Psoas muscle (tissue), 8 donors: ENCODE results near the gene KANK2. TPM values are rescaled to one million over a fixed set of nuclear protein-coding genes. Genes with fewer than 3 reads are reported as not detected.

Experiments used
- ATAC-seq, 4 donors: fragments of 200-7000 bp; cut with Tn5 transposase; one replicate each; pipeline ENCODE4 v1.9.1; 2020; ENCODE audit warnings: moderate library complexity in 3 of 4, mild to moderate bottlenecking in 2 of 4
- DNase-seq, 2 donors: peaks; one replicate each; pipeline ENCODE4 v3.0.0-alpha.2; 2020
- H3K27ac ChIP-seq: fragments of 200-600 bp; one replicate; pipeline ENCODE4 v1.8.0; 2022
- H3K27me3 ChIP-seq, 3 donors: fragments of 200-600 bp in 1 of 3; one replicate each; pipeline versions ENCODE4 v1.6.1 to v1.8.0; 2013 to 2022; ENCODE audit warnings: low read length in 2 of 3, mild to moderate bottlenecking in 2 of 3, moderate library complexity in 1 of 3; ENCODE audit not compliant: insufficient read depth in 3 of 3
- H3K36me3 ChIP-seq, 2 donors: fragments of 200-600 bp in 1 of 2; one replicate each; pipeline versions ENCODE4 v1.6.1 to v1.8.0; 2013 to 2022; ENCODE audit warnings: low read depth in 1 of 2, mild to moderate bottlenecking in 1 of 2, moderate library complexity in 1 of 2; ENCODE audit not compliant: insufficient read depth in 1 of 2
- H3K4me1 ChIP-seq: fragments of 200-600 bp; one replicate; pipeline ENCODE4 v1.8.0; 2022
- H3K4me3 ChIP-seq: fragments of 200-600 bp; one replicate; pipeline ENCODE4 v1.8.0; 2022; ENCODE audit warnings: mild to moderate bottlenecking
- H3K9me3 ChIP-seq: fragments of 200-600 bp; one replicate; pipeline ENCODE4 v1.8.0; 2022
- WGBS, 3 donors: extraction: QIAGEN DNeasy Blood & Tissue Kit; methylation state at CpG; one replicate each; pipeline versions ENCODE4 v1.1.6 to v1.1.7; 2013; 5-methylcytosine and 5-hydroxymethylcytosine counted together
- intact Hi-C, 2 donors: fragments of 100-400 bp; cut with DNase I; formaldehyde crosslinking; loops; one replicate each; pipeline versions ENCODE4 v1.11.0 to v1.14.2; 2022
- polyA plus RNA-seq, 3 donors: library from polyadenylated mRNA; stranded (reverse); fragments of 200-250 nt; gene quantifications; one replicate each; pipeline ENCODE4 v1.2.3, GENCODE V29; 2013
- total RNA-seq, 4 donors: library from RNA; stranded (reverse); fragmentation: NEBNext Ultra II Directional in 2 of 4; extraction: Animal tissue kit (Norgen Biotek cat#: 25700) in 2 of 4; gene quantifications; one replicate each; pipeline versions ENCODE4 v1.2.1 to v1.2.4, GENCODE V29; 2021 to 2023
- TF ChIP-seq, protein P1 (sequence below): fragments of 200-600 bp; IDR thresholded peaks from one replicate; pipeline ENCODE4 v1.8.0; 2022; ENCODE audit warnings: antibody characterized with exemption
- donor health status: healthy with polysubstance abuse.
- donor health status: DM: no; HTN: no; CAD: no; lungs with moderate emphysema.
- donor health status: Bipolar disorder and iron deficiency.
- donor health status: healthy.
- donor health status: DM: yes; HTN: yes; CAD: no.
- donor health status: DM: no; HTN: no; CAD: no.
- donor health status: DM: no; HTN: no; CAD: no.
- donor health status: DM: yes; HTN: yes; CAD: no.

The KANK2 gene
- total and polyA plus RNA-seq, 7 donors: 23.7 to 103 (median 44.0) TPM

DNA sequence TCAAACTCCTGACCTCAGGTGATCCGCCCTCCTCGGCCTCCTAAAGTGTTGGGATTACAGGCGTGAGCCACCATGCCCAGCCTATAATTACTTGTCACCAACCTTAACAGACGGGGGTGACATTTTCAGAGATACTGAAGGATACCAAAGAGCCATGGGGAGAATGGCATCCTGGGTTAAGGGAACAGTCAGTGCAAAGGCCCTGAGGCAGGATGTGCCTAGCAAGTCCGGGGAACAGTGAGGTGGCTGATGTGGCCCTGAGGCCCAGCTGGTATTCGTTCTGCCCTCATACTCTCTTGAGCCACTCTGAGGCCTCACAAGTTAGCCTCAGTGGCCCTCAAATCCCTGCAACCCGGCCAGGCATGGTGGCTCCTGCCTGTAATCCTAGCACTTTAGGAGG lies 27.1 kb upstream of the KANK2 start:
- TF ChIP-seq, protein P1, sequence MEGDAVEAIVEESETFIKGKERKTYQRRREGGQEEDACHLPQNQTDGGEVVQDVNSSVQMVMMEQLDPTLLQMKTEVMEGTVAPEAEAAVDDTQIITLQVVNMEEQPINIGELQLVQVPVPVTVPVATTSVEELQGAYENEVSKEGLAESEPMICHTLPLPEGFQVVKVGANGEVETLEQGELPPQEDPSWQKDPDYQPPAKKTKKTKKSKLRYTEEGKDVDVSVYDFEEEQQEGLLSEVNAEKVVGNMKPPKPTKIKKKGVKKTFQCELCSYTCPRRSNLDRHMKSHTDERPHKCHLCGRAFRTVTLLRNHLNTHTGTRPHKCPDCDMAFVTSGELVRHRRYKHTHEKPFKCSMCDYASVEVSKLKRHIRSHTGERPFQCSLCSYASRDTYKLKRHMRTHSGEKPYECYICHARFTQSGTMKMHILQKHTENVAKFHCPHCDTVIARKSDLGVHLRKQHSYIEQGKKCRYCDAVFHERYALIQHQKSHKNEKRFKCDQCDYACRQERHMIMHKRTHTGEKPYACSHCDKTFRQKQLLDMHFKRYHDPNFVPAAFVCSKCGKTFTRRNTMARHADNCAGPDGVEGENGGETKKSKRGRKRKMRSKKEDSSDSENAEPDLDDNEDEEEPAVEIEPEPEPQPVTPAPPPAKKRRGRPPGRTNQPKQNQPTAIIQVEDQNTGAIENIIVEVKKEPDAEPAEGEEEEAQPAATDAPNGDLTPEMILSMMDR: no peak
- 93 to 95% (median 94%) methylated on average over 7 of the region's 7 CpGs for WGBS, 3 donors
- intact Hi-C loops: no loop called here
- no peaks in the 10 kb centered on the region for H3K27me3 ChIP-seq
- H3K27ac ChIP-seq: no peak overlapping the region
- H3K9me3 ChIP-seq: peaks cover 9% of the 10 kb centered on the region
- ATAC-seq (no peak), DNase-seq (no peak)
- H3K4me3 ChIP-seq: no peak overlapping the region
- peaks cover 0 to 33% of the 10 kb centered on the region in 2 donors for H3K36me3 ChIP-seq
- H3K4me1 ChIP-seq: no peaks in the 10 kb centered on the region

DNA sequence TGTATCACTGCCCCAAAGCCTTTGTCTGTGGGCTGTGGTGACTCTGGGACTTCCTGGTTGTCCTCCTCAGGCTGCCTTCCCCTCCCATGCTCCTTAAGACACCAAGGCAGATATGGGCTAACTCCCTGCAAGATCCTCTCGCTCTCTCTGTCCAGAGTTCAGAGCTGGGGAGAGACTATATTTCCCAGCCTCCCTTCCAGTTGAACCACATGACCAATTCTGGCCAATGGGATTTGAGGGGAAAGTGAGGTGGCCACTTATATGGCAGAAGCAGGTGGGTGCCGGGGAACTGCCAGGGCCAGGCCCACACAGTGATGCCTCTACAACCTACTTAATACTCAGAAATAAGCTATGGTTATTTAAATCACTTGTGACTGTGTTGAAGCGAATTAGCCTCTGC lies 25.9 kb upstream of the KANK2 start:
- H3K9me3 ChIP-seq: peaks cover 9% of the 10 kb centered on the region
- no peak overlapping the region for H3K4me3 ChIP-seq
- no peak for DNase-seq
- WGBS, 3 donors: 89 to 98% (median 97%) methylated on average over 3 of the region's 3 CpGs
- H3K27me3 ChIP-seq: no peaks in the 10 kb centered on the region
- H3K4me1 ChIP-seq: no peaks in the 10 kb centered on the region
- no peak overlapping the region for H3K27ac ChIP-seq
- H3K36me3 ChIP-seq: peaks cover 0 to 33% of the 10 kb centered on the region in 2 donors
- no peak for ATAC-seq
- intact Hi-C loops: no loop called here
- TF ChIP-seq, protein P1: no peak

DNA sequence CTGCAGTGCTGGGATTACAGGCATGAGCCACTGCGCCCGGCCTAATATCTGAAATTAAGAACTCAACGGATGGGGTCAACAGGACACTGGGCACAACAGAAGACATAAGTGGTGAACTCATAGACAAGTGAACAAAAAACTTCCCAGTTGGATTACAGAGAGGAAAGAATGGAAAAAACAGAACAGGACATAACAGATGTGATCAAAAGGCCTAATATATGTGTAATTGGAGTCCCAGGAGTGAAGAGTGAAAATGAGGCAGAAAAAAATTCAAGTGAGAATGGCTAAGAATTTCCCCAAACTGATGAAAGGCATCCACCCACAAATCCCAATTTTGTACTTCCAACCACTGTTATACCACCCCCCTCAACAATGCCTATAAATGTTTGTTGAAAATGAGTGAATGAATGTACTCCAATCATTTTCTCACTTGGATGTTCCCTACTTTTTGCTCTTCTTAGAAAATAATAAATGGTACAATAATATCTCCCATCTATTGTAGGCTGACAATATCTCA lies 23.8 kb upstream of the KANK2 start:
- H3K4me1 ChIP-seq: no peaks in the 10 kb centered on the region
- DNase-seq (no peak), ATAC-seq (no peak)
- intact Hi-C loops: no loop called here
- no peak overlapping the region for H3K27ac ChIP-seq
- TF ChIP-seq, protein P1: no peak
- H3K27me3 ChIP-seq: no peaks in the 10 kb centered on the region
- WGBS, 3 donors: 96 to 97% (median 96%) methylated on average over 3 of the region's 3 CpGs
- H3K9me3 ChIP-seq: peaks cover 9% of the 10 kb centered on the region
- peaks cover 0 to 34% of the 10 kb centered on the region in 2 donors for H3K36me3 ChIP-seq
- no peak overlapping the region for H3K4me3 ChIP-seq

DNA sequence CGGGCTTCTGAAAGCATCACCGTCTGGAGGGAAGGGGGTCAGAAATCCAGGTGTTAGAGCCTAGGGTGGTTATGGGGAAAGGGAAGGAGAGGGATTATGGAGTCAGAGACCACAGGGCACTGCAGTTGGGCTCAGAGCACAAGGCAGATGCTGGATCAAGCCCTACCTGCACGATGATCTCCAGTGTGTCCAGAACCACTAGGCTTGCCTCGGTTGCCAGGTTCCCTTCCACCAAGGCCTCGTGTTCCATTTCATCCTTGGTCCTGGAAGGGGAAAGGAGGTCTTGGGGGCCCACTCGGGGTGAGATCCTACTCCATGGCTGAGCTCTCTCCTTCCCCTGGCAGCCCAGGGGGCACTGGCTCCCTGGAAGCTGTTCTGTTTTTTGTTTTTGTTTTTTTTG lies 17.0 kb upstream of the KANK2 start:
- Histone ChIP-seq H3K4me3 (no peak overlapping the region), H3K27ac (no peak overlapping the region), H3K36me3 (peaks cover 0 to 37% of the 10 kb centered on the region in 2 donors), H3K27me3 (no peaks in the 10 kb centered on the region), H3K9me3 (no peaks in the 10 kb centered on the region), H3K4me1 (no peaks in the 10 kb centered on the region)
- TF ChIP-seq, protein P1: no peak
- no peak for ATAC-seq
- no peak for DNase-seq
- intact Hi-C loops: no loop called here
- 86 to 91% (median 90%) methylated on average over 6 of the region's 6 CpGs for WGBS, 3 donors

DNA sequence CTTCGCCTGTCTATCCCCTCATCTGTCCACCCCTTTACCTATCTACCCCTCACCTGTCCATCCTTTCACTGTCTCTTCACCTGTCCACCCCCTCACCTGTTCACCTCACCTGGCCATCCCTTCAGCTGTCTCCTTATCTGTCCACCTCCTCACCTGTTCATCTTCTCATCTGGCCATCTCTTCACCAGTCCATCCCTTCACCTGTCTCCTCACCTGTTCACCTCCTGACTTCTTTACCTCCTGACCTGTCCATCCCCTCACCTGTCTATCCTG lies 13.2 kb upstream of the KANK2 start:
- H3K36me3 ChIP-seq: peaks cover 0 to 22% of the 10 kb centered on the region in 2 donors
- TF ChIP-seq, protein P1: no peak
- no peaks in the 10 kb centered on the region for H3K9me3 ChIP-seq

More for the DNA sequence above, 13.2 kb upstream of the KANK2 start:
- ATAC-seq (no peak), DNase-seq (no peak)
- Histone ChIP-seq H3K27ac (no peak overlapping the region), H3K27me3 (no peaks in the 10 kb centered on the region), H3K4me3 (no peak overlapping the region), H3K4me1 (no peaks in the 10 kb centered on the region)
- intact Hi-C loops: no loop called here
- 94 to 100% (median 95%) methylated on average over 1 of the region's 1 CpG for WGBS, 3 donors
